ENCODE data around the gene RPS6KA2. TPM values are rescaled to one million over a fixed set of nuclear protein-coding genes. Genes with fewer than 3 reads are reported as not detected.
"Not testable (repeated sequence)": the region's sequence is repeated elsewhere in the genome, so short reads cannot be mapped to it uniquely, and the experiment has no call there.

Gene RPS6KA2
- total and polyA plus RNA-seq, 7 experiments from 2014 or later, result 4.5 to 17.1 (median 6.6) TPM

GRCh38 chr6:166530211-166531095, 96.6 kb downstream of the RPS6KA2 start:
- no peaks in the 10 kb centered on the region for H3K27me3 Mint-ChIP-seq
- peaks cover 0 to 5% (median 0%) of the 10 kb centered on the region in 11 donors for H3K9me3 Mint-ChIP-seq

DNA sequence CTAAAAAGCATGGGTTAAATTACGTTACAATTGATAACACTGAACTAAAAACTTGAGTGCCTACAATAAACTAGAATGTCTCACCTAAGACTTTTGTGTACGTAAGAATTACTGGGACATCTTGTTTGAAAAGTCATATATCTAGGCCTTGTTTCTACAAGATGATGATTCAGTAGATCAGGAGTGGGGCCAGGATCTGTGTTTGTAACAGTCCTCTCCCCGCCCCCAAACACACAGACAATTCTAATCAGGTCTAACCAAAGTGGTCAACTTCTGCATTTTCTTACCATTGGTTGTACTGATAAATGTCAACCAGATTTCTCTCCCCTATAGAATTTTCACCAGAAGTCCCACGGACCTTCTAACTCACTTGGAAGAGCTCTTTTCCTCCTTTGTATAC, 97.5 kb downstream of the RPS6KA2 start:
- Mint-ChIP-seq H3K36me3 (peaks cover 3 to 23% (median 13%) of the 10 kb centered on the region in 5 donors), H3K4me3 (no peak overlapping the region), H3K27me3 (no peaks in the 10 kb centered on the region), H3K9me3 (peaks cover 0 to 5% (median 0%) of the 10 kb centered on the region in 11 donors), H3K27ac (no peak overlapping the region), H3K4me1 (no peaks in the 10 kb centered on the region)
- H3K27ac ChIP-seq (ENCODE audit: low read depth, low read length), result no peak overlapping the region
- H3K9me3 ChIP-seq (ENCODE audit: control insufficient read depth in 2 of 3, low read length in 3 of 3), result no peaks in the 10 kb centered on the region
- ATAC-seq, result no peak
- intact Hi-C loops (cut with micrococcal nuclease), result no loop called here
- CTCF ChIA-PET, result no interaction called here
- H3K36me3 ChIP-seq (ENCODE audit: control insufficient read depth in 2 of 3, insufficient read depth in 3 of 3, low read length in 3 of 3), result no peaks in the 10 kb centered on the region
- DNase-seq, result no peak
- POLR2A ChIA-PET, result no interaction called here
- no peaks in the 10 kb centered on the region for H3K27me3 ChIP-seq (ENCODE audit: control insufficient read depth in 2 of 2, insufficient read depth in 2 of 2, low read length in 2 of 2)
- H3K4me1 ChIP-seq (ENCODE audit: control insufficient read depth in 2 of 2, insufficient read depth in 2 of 2, low read length in 2 of 2), result no peaks in the 10 kb centered on the region
- no peak overlapping the region for H3K4me3 ChIP-seq (ENCODE audit: low read length)

More at GRCh38 chr6:166530211-166531095, 96.6 kb downstream of the RPS6KA2 start:
- Histone ChIP-seq H3K27me3 (ENCODE audit: control insufficient read depth in 2 of 2, insufficient read depth in 2 of 2, low read length in 2 of 2) (no peaks in the 10 kb centered on the region), H3K36me3 (ENCODE audit: control insufficient read depth in 2 of 3, insufficient read depth in 3 of 3, low read length in 3 of 3) (no peaks in the 10 kb centered on the region), H3K27ac (ENCODE audit: low read depth, low read length) (no peak overlapping the region), H3K9me3 (ENCODE audit: control insufficient read depth in 2 of 3, low read length in 3 of 3) (no peaks in the 10 kb centered on the region), H3K4me1 (ENCODE audit: control insufficient read depth in 2 of 2, insufficient read depth in 2 of 2, low read length in 2 of 2) (no peaks in the 10 kb centered on the region), H3K4me3 (ENCODE audit: low read length) (no peak overlapping the region)
- ATAC-seq, result no peak
- Mint-ChIP-seq H3K36me3 (peaks cover 3 to 19% (median 13%) of the 10 kb centered on the region in 5 donors), H3K4me3 (no peak overlapping the region), H3K27ac (no peak overlapping the region), H3K4me1 (no peaks in the 10 kb centered on the region)
- DNase-seq, result no peak
- CTCF ChIA-PET, result interaction anchor here (0.7 kb wide), 1 partner anchor 10 kb away, joined by 3 read pairs; no protein-coding TSS in a partner anchor
- POLR2A ChIA-PET, result interaction anchor here (1.2 kb wide), 1 partner anchor 9 kb away, joined by 3 read pairs; no protein-coding TSS in a partner anchor
- intact Hi-C loops (cut with micrococcal nuclease), result no loop called here

DNA sequence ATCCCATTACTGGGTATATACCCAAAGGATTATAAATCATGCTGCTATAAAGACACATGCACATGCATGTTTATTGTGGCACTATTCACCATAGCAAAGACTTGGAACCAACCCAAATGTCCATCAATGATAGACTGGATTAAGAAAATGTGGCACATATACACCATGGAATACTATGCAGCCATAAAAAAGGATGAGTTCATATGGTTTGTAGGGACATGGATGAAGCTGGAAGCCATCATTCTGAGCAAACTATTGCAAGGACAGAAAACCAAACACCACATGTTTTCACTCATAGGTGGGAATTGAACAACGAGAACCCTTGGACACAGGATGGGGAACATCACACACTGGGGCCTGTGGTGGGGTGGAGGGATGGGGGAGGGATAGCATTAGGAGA, 98.0 kb downstream of the RPS6KA2 start:
- POLR2A ChIA-PET; H3K9me3 Mint-ChIP-seq; ATAC-seq; intact Hi-C loops (cut with micrococcal nuclease); H3K4me3 Mint-ChIP-seq; H3K4me1 Mint-ChIP-seq; H3K27ac ChIP-seq (ENCODE audit: low read depth, low read length); CTCF ChIA-PET; H3K27ac Mint-ChIP-seq; H3K36me3 ChIP-seq (ENCODE audit: control insufficient read depth in 2 of 3, insufficient read depth in 3 of 3, low read length in 3 of 3); DNase-seq; H3K9me3 ChIP-seq (ENCODE audit: control insufficient read depth in 2 of 3, low read length in 3 of 3); H3K27me3 Mint-ChIP-seq; H3K4me1 ChIP-seq (ENCODE audit: control insufficient read depth in 2 of 2, insufficient read depth in 2 of 2, low read length in 2 of 2); H3K4me3 ChIP-seq (ENCODE audit: low read length); H3K27me3 ChIP-seq (ENCODE audit: control insufficient read depth in 2 of 2, insufficient read depth in 2 of 2, low read length in 2 of 2): not testable (repeated sequence)
- H3K36me3 Mint-ChIP-seq, result peaks cover 3 to 23% (median 13%) of the 10 kb centered on the region in 5 donors

DNA sequence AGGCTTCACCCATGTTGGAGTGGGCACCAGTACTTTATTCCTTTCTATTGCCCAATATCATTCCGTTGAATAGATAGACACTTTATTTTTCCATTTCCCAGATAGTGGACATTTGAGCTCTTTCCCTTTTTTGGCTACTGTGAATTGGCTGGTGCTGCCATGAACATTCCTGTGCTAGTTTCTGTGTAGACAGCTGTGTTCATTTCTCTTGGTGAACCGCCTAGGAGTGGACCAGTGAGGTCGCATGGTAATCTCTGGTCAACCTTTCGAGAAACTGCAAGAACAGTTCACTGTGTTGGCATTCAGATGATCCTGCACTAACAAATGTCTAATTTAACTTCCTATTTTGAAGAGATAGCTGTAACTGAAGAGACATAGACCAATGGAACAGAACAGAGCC, 99.2 kb downstream of the RPS6KA2 start:
- H3K4me3 ChIP-seq (ENCODE audit: low read length), result no peak overlapping the region
- DNase-seq, result no peak
- intact Hi-C loops (cut with micrococcal nuclease), result no loop called here
- H3K4me1 ChIP-seq (ENCODE audit: control insufficient read depth in 2 of 2, insufficient read depth in 2 of 2, low read length in 2 of 2), result no peaks in the 10 kb centered on the region
- POLR2A ChIA-PET, result no interaction called here
- Mint-ChIP-seq H3K27ac (peak overlapping the region in 1 of 9 donors; percentile 10), H3K4me3 (no peak overlapping the region), H3K4me1 (no peaks in the 10 kb centered on the region), H3K27me3 (no peaks in the 10 kb centered on the region), H3K36me3 (peaks cover 3 to 23% (median 12%) of the 10 kb centered on the region in 5 donors), H3K9me3 (peaks cover 0 to 5% (median 0%) of the 10 kb centered on the region in 11 donors)
- no peaks in the 10 kb centered on the region for H3K27me3 ChIP-seq (ENCODE audit: control insufficient read depth in 2 of 2, insufficient read depth in 2 of 2, low read length in 2 of 2)
- no peaks in the 10 kb centered on the region for H3K9me3 ChIP-seq (ENCODE audit: control insufficient read depth in 2 of 3, low read length in 3 of 3)
- no peaks in the 10 kb centered on the region for H3K36me3 ChIP-seq (ENCODE audit: control insufficient read depth in 2 of 3, insufficient read depth in 3 of 3, low read length in 3 of 3)
- ATAC-seq, result no peak
- no peak overlapping the region for H3K27ac ChIP-seq (ENCODE audit: low read depth, low read length)
- CTCF ChIA-PET, result no interaction called here

DNA sequence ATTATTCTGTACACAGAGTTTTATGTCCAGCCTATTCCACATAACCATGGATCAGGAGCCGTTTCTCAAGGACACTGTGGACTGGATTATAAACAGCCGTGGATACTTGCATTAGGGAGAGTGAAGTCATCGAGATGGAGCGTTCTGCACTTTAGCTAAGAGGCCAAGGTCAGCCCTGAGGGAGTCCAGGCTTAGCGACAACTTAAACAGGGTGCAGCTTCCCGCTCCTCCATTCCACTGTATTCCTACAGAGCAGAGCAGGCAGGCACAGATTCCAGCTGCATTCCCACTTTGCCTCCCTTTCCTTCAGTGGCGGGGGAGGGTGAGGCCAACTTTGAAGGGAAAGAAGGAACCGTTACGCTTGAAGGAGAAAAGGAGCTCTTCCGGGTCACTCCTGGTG, 100.1 kb downstream of the RPS6KA2 start:
- ChIA-PET CTCF (no interaction called here), POLR2A (no interaction called here)
- no peak for ATAC-seq

GRCh38 chr6:166525567-166525966, 101.5 kb downstream of the RPS6KA2 start:
- no peak for DNase-seq
- ChIA-PET POLR2A (no interaction called here), CTCF (interaction anchor here (0.5 kb wide), 1 partner anchor 245 kb away, joined by 3 read pairs; no protein-coding TSS in a partner anchor)
- no peak overlapping the region for H3K4me3 ChIP-seq (ENCODE audit: low read length)
- no peak overlapping the region for H3K27ac Mint-ChIP-seq
- intact Hi-C loops (cut with micrococcal nuclease), result no loop called here
- peaks cover 0 to 9% (median 3%) of the 10 kb centered on the region in 11 donors for H3K9me3 Mint-ChIP-seq
- peaks cover 3 to 23% (median 15%) of the 10 kb centered on the region in 5 donors for H3K36me3 Mint-ChIP-seq
- ATAC-seq, result no peak
- no peaks in the 10 kb centered on the region for H3K4me1 ChIP-seq (ENCODE audit: control insufficient read depth in 2 of 2, insufficient read depth in 2 of 2, low read length in 2 of 2)
- no peaks in the 10 kb centered on the region for H3K4me1 Mint-ChIP-seq
- no peak overlapping the region for H3K27ac ChIP-seq (ENCODE audit: low read depth, low read length)
- no peak overlapping the region for H3K4me3 Mint-ChIP-seq
- H3K9me3 ChIP-seq (ENCODE audit: control insufficient read depth in 2 of 3, low read length in 3 of 3), result no peaks in the 10 kb centered on the region
- no peaks in the 10 kb centered on the region for H3K27me3 Mint-ChIP-seq
- no peaks in the 10 kb centered on the region for H3K36me3 ChIP-seq (ENCODE audit: control insufficient read depth in 2 of 3, insufficient read depth in 3 of 3, low read length in 3 of 3)
- H3K27me3 ChIP-seq (ENCODE audit: control insufficient read depth in 2 of 2, insufficient read depth in 2 of 2, low read length in 2 of 2), result no peaks in the 10 kb centered on the region

More for the DNA sequence above, 100.1 kb downstream of the RPS6KA2 start:
- Mint-ChIP-seq H3K9me3 (peaks cover 0 to 5% (median 0%) of the 10 kb centered on the region in 11 donors), H3K27me3 (no peaks in the 10 kb centered on the region), H3K27ac (no peak overlapping the region), H3K36me3 (peaks cover 3 to 23% (median 12%) of the 10 kb centered on the region in 5 donors), H3K4me1 (no peaks in the 10 kb centered on the region), H3K4me3 (no peak overlapping the region)
- no peaks in the 10 kb centered on the region for H3K27me3 ChIP-seq (ENCODE audit: control insufficient read depth in 2 of 2, insufficient read depth in 2 of 2, low read length in 2 of 2)
- no peak for DNase-seq
- no peaks in the 10 kb centered on the region for H3K36me3 ChIP-seq (ENCODE audit: control insufficient read depth in 2 of 3, insufficient read depth in 3 of 3, low read length in 3 of 3)
- H3K27ac ChIP-seq (ENCODE audit: low read depth, low read length), result no peak overlapping the region
- intact Hi-C loops (cut with micrococcal nuclease), result no loop called here
- no peaks in the 10 kb centered on the region for H3K9me3 ChIP-seq (ENCODE audit: control insufficient read depth in 2 of 3, low read length in 3 of 3)
- no peaks in the 10 kb centered on the region for H3K4me1 ChIP-seq (ENCODE audit: control insufficient read depth in 2 of 2, insufficient read depth in 2 of 2, low read length in 2 of 2)
- no peak overlapping the region for H3K4me3 ChIP-seq (ENCODE audit: low read length)
